Activated CD4-positive, alpha-beta T cell treated with anti-CD3 and anti-CD28 coated beads, Interleukin-2, amount 10 ng/mL, durations not matched to agents 7 days and 5 days (primary cell): Measurements from ENCODE around the gene MYL6. TPM values are rescaled to one million over a fixed set of nuclear protein-coding genes. Genes with fewer than 3 reads are reported as not detected.
"Not testable (repeated sequence)": the region's sequence is repeated elsewhere in the genome, so short reads cannot be mapped to it uniquely, and the experiment has no call there.

Experiments used
- CTCF ChIA-PET: fragments of 350-600 bp; sonication (Branson Sonifier 250); formaldehyde crosslinking; loops from one replicate; lab custom pipeline; 2021; ENCODE audit warnings: antibody characterized with exemption; lab: Charles Lee
- POLR2A ChIA-PET: fragments of 350-600 bp; sonication (Branson Sonifier 250); formaldehyde crosslinking; loops from one replicate; lab custom pipeline; 2021; ENCODE audit warnings: antibody characterized with exemption; lab: Charles Lee
- DNase-seq: peaks from one replicate; pipeline ENCODE4 v3.0.0-alpha.2; 2020
- H3K27ac Mint-ChIP-seq: one replicate; pipeline ENCODE4 v1.8.0; 2021; ENCODE audit warnings: mild to moderate bottlenecking, moderate library complexity, mixed read lengths
- H3K27me3 Mint-ChIP-seq: one replicate; pipeline ENCODE4 v1.8.0; 2021; ENCODE audit warnings: mixed read lengths
- H3K36me3 Mint-ChIP-seq: one replicate; pipeline ENCODE4 v1.8.0; 2021; ENCODE audit warnings: low read depth, mixed read lengths
- H3K4me1 Mint-ChIP-seq: one replicate; pipeline ENCODE4 v1.8.0; 2021; ENCODE audit warnings: mixed read lengths
- H3K4me3 Mint-ChIP-seq: one replicate; pipeline ENCODE4 v1.8.0; 2021; ENCODE audit warnings: mild to moderate bottlenecking, moderate library complexity, mixed read lengths
- H3K9me3 Mint-ChIP-seq: one replicate; pipeline ENCODE4 v1.8.0; 2021; ENCODE audit warnings: mixed read lengths
- total RNA-seq, 2 experiments: library from RNA; stranded (reverse); gene quantifications; one replicate each; pipeline ENCODE4 v1.2.3, GENCODE V29; 2021

MYL6 gene
- total RNA-seq, 2 experiments from 2014 or later = 1,336 to 1,525 TPM

GRCh38 chr12:56152132-56152755 lies 5.9 kb upstream of the MYL6 start, which contains the start of gene MYL6B:
Gene MYL6B (plus strand): TSS chr12:56152587. CDS start chr12:56153919, 1,332 bp downstream.
- POLR2A ChIA-PET = interaction anchor here (0.5 to 1.2 kb wide), 3 partner anchors 24 to 253 kb away, joined by 3 to 6 read pairs (median 3); partner anchors contain the start of genes ESYT1 and ZC3H10
- CTCF ChIA-PET = interaction anchor here (1.0 to 3.0 kb wide), 11 partner anchors 9 to 101 kb away, joined by 4 to 12 read pairs (median 8); partner anchors contain the start of genes ESYT1, SMARCC2 and ZC3H10
- peak within 1 kb of the TSS; percentile 83 for H3K4me3 Mint-ChIP-seq

GRCh38 chr12:56152756-56153677 lies 5.1 kb upstream of the MYL6 start:
- ChIA-PET POLR2A (no interaction called here), CTCF (interaction anchor here (2.7 kb wide), 1 partner anchor 37 kb away, joined by 14 read pairs; the partner anchor contains the start of gene SMARCC2)
- Mint-ChIP-seq H3K27me3 (no peaks in the 10 kb centered on the region), H3K4me3 (peak overlapping the region; percentile 83), H3K27ac (peak overlapping the region; percentile 98), H3K9me3 (no peaks in the 10 kb centered on the region), H3K4me1 (peaks cover 55% of the 10 kb centered on the region), H3K36me3 (peaks cover 23% of the 10 kb centered on the region)
- DNase-seq = no peak

More at GRCh38 chr12:56152132-56152755, 5.9 kb upstream of the MYL6 start, which contains the start of gene MYL6B:
- Mint-ChIP-seq H3K9me3 (no peaks in the 10 kb centered on the region), H3K4me1 (peaks cover 50% of the 10 kb centered on the region), H3K27me3 (no peaks in the 10 kb centered on the region), H3K36me3 (peaks cover 19% of the 10 kb centered on the region), H3K27ac (peak within 1 kb of the TSS; percentile 98)
- peak; percentile 96 for DNase-seq

GRCh38 chr12:56153678-56154065 lies 4.5 kb upstream of the MYL6 start:
- DNase-seq = no peak
- ChIA-PET CTCF (interaction anchor here (1.0 to 2.7 kb wide), 2 partner anchors 36 to 46 kb away, joined by 3 to 14 read pairs; partner anchors contain the start of gene SMARCC2), POLR2A (no interaction called here)
- H3K9me3 Mint-ChIP-seq = no peaks in the 10 kb centered on the region
- peaks cover 55% of the 10 kb centered on the region for H3K4me1 Mint-ChIP-seq
- H3K4me3 Mint-ChIP-seq = peak overlapping the region; percentile 83
- H3K36me3 Mint-ChIP-seq = peaks cover 26% of the 10 kb centered on the region
- H3K27me3 Mint-ChIP-seq = no peaks in the 10 kb centered on the region
- peak overlapping the region; percentile 98 for H3K27ac Mint-ChIP-seq

GRCh38 chr12:56154246-56154771 lies 3.9 kb upstream of the MYL6 start:
- Mint-ChIP-seq H3K4me1 (peaks cover 59% of the 10 kb centered on the region), H3K27me3 (no peaks in the 10 kb centered on the region), H3K4me3 (no peak overlapping the region), H3K36me3 (peaks cover 33% of the 10 kb centered on the region), H3K27ac (peak overlapping the region; percentile 14), H3K9me3 (no peaks in the 10 kb centered on the region)
- CTCF ChIA-PET = interaction anchor here (1.0 to 2.7 kb wide), 5 partner anchors 9 to 46 kb away, joined by 3 to 14 read pairs (median 3); partner anchors contain the start of genes ESYT1 and SMARCC2
- POLR2A ChIA-PET = no interaction called here
- no peak for DNase-seq

GRCh38 chr12:56154818-56155217 lies 3.3 kb upstream of the MYL6 start:
- Mint-ChIP-seq H3K27me3 (no peaks in the 10 kb centered on the region), H3K4me3 (peak overlapping the region; percentile 3), H3K4me1 (peaks cover 64% of the 10 kb centered on the region), H3K9me3 (no peaks in the 10 kb centered on the region), H3K27ac (peak overlapping the region; percentile 1), H3K36me3 (peaks cover 38% of the 10 kb centered on the region)
- ChIA-PET POLR2A (no interaction called here), CTCF (interaction anchor here (1.0 to 2.7 kb wide), 7 partner anchors 9 to 47 kb away, joined by 3 to 14 read pairs (median 4); partner anchors contain the start of genes ESYT1, SMARCC2 and ZC3H10)
- no peak for DNase-seq

- peaks cover 65% of the 10 kb centered on the region for H3K4me1 Mint-ChIP-seq
- CTCF ChIA-PET = interaction anchor here (0.5 to 2.7 kb wide), 9 partner anchors 8 to 103 kb away, joined by 3 to 14 read pairs (median 4); partner anchors contain the start of genes ANKRD52, ESYT1, SMARCC2 and ZC3H10
- no peaks in the 10 kb centered on the region for H3K9me3 Mint-ChIP-seq
- H3K27ac Mint-ChIP-seq = peak overlapping the region; percentile 47
- POLR2A ChIA-PET = no interaction called here
- peaks cover 41% of the 10 kb centered on the region for H3K36me3 Mint-ChIP-seq
- DNase-seq = no peak
- no peaks in the 10 kb centered on the region for H3K27me3 Mint-ChIP-seq
- peak overlapping the region; percentile 3 for H3K4me3 Mint-ChIP-seq
Measured at GRCh38 chr12:56155256-56155845, 2.8 kb upstream of the MYL6 start.

- Mint-ChIP-seq H3K36me3 (peaks cover 49% of the 10 kb centered on the region), H3K4me3 (peak overlapping the region; percentile 90), H3K4me1 (peaks cover 65% of the 10 kb centered on the region), H3K27ac (peak overlapping the region; percentile 93)
- CTCF ChIA-PET = interaction anchor here (0.6 to 1.0 kb wide), 9 partner anchors 12 to 1332 kb away, joined by 3 to 6 read pairs (median 3); no protein-coding TSS in a partner anchor
- not testable (repeated sequence) for H3K9me3 Mint-ChIP-seq, DNase-seq, H3K27me3 Mint-ChIP-seq
- POLR2A ChIA-PET = interaction anchor here (0.6 kb wide), 1 partner anchor 159 kb away, joined by 5 read pairs; no protein-coding TSS in a partner anchor
Measured at GRCh38 chr12:56156464-56157200, 1.5 kb upstream of the MYL6 start.

GRCh38 chr12:56157201-56158028 lies 744 bp upstream of the MYL6 start:
- Mint-ChIP-seq H3K4me3 (peak overlapping the region; percentile 90), H3K9me3 (no peaks in the 10 kb centered on the region), H3K27ac (peak overlapping the region; percentile 93), H3K4me1 (peaks cover 68% of the 10 kb centered on the region), H3K27me3 (no peaks in the 10 kb centered on the region), H3K36me3 (peaks cover 55% of the 10 kb centered on the region)
- POLR2A ChIA-PET = interaction anchor here (0.6 to 1.8 kb wide), 3 partner anchors 30 to 160 kb away, joined by 3 to 8 read pairs (median 5); partner anchors contain the start of genes ESYT1 and SMARCC2
- DNase-seq = peak; percentile 71
- CTCF ChIA-PET = interaction anchor here (0.6 to 2.1 kb wide), 6 partner anchors 31 to 489 kb away, joined by 3 to 7 read pairs (median 3); partner anchors contain the start of gene ZC3H10

GRCh38 chr12:56158926-56159461 lies 835 bp downstream of the MYL6 start:
- CTCF ChIA-PET = interaction anchor here (0.5 to 10.3 kb wide), 5 partner anchors 30 to 42 kb away, joined by 3 to 80 read pairs (median 4); partner anchors contain the start of genes ESYT1, RPL41, SMARCC2 and ZC3H10
- H3K4me3 Mint-ChIP-seq = peak overlapping the region; percentile 90
- POLR2A ChIA-PET = interaction anchor here (0.9 to 1.8 kb wide), 3 partner anchors 21 to 39 kb away, joined by 3 to 8 read pairs (median 5); partner anchors contain the start of gene ESYT1
- peaks cover 58% of the 10 kb centered on the region for H3K4me1 Mint-ChIP-seq
- H3K27ac Mint-ChIP-seq = peak overlapping the region; percentile 93
- no peaks in the 10 kb centered on the region for H3K27me3 Mint-ChIP-seq
- peaks cover 67% of the 10 kb centered on the region for H3K36me3 Mint-ChIP-seq
- H3K9me3 Mint-ChIP-seq = no peaks in the 10 kb centered on the region
- DNase-seq = peak; percentile 40
